HCT116 (cell line): ENCODE data around the gene AKAP13.

Experiments
- CEBPB ChIP-seq: IDR thresholded peaks from 2 replicates; pipeline ENCODE4 v1.6.1; 2012; ENCODE audit warnings: low read depth
- POLR2A ChIP-seq: IDR thresholded peaks from 2 replicates; pipeline ENCODE4 v1.7.0; 2011; ENCODE audit warnings: borderline replicate concordance; ENCODE audit not compliant: insufficient read depth, insufficient read length; ENCODE audit errors: extremely low read depth
- POLR2AphosphoS5 ChIP-seq: IDR thresholded peaks from 2 replicates; pipeline ENCODE4 v1.6.1; 2011; ENCODE audit warnings: mild to moderate bottlenecking, low read depth, low read length, moderate library complexity
- ZFX ChIP-seq: fragments of 450-650 bp; IDR thresholded peaks from 2 replicates; pipeline ENCODE4 v1.6.1; 2017
- ZNF274 ChIP-seq: fragments of 200-500 bp; sonication (Bioruptor generic); IDR thresholded peaks from 2 replicates; pipeline ENCODE4 v1.6.1; 2014; ENCODE audit warnings: mild to moderate bottlenecking, low read depth, low read length, inconsistent platforms
- TF ChIP-seq, protein P1 (sequence below), 3 experiments: fragments of 200-600 bp in 1 of 3; sonication (generic) in 1 of 3; IDR thresholded peaks in 2 of 3; conservative IDR thresholded peaks in 1 of 3; 2 replicates each; pipeline ENCODE4 v1.5.1; 2012 to 2017; ENCODE audit warnings: low read depth in 2 of 3, low read length in 2 of 3, antibody characterized with exemption in 1 of 3, borderline replicate concordance in 1 of 3, control low read depth in 1 of 3, mild to moderate bottlenecking in 1 of 3, mixed read lengths in 1 of 3, mixed run types in 1 of 3, moderate library complexity in 1 of 3; ENCODE audit not compliant: insufficient read depth in 1 of 3
- TF ChIP-seq, protein P2 (sequence below): IDR thresholded peaks from 2 replicates; pipeline ENCODE4 v1.6.1; 2012; ENCODE audit warnings: low read depth

DNA sequence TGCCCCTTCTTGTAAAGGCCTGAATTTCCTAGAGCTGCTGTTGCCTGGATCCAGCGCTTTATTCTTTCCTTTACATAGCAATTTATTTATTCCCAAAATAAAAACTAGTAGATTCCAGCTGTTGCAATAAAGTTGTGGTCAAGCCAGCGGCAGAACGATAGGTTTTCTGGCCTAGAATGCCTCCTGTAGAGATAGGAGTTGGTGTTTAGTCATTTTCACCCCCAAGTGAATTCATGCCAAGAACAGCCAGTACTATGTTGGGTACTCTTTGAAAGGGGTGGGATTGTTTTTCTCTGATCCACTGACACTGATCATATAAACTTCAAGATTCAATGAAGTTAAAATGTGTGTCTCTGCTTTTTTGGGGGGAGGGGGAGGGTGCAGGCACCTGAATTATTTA, 344.6 kb downstream of the AKAP13 start:
- TF ChIP-seq, protein P1, sequence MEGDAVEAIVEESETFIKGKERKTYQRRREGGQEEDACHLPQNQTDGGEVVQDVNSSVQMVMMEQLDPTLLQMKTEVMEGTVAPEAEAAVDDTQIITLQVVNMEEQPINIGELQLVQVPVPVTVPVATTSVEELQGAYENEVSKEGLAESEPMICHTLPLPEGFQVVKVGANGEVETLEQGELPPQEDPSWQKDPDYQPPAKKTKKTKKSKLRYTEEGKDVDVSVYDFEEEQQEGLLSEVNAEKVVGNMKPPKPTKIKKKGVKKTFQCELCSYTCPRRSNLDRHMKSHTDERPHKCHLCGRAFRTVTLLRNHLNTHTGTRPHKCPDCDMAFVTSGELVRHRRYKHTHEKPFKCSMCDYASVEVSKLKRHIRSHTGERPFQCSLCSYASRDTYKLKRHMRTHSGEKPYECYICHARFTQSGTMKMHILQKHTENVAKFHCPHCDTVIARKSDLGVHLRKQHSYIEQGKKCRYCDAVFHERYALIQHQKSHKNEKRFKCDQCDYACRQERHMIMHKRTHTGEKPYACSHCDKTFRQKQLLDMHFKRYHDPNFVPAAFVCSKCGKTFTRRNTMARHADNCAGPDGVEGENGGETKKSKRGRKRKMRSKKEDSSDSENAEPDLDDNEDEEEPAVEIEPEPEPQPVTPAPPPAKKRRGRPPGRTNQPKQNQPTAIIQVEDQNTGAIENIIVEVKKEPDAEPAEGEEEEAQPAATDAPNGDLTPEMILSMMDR (IDR thresholded peaks at IDR 0.05 in 2 of 3, conservative IDR thresholded peaks at IDR 0.05 in 1 of 3; ENCODE audit: borderline replicate concordance in 1 of 3, insufficient read depth in 1 of 3, low read depth in 2 of 3, low read length in 2 of 3): no peak
- TF ChIP-seq POLR2A: no peak
- TF ChIP-seq POLR2AphosphoS5: no peak
- no peak for TF ChIP-seq ZNF274
- no peak for TF ChIP-seq ZFX
- TF ChIP-seq, protein P2, sequence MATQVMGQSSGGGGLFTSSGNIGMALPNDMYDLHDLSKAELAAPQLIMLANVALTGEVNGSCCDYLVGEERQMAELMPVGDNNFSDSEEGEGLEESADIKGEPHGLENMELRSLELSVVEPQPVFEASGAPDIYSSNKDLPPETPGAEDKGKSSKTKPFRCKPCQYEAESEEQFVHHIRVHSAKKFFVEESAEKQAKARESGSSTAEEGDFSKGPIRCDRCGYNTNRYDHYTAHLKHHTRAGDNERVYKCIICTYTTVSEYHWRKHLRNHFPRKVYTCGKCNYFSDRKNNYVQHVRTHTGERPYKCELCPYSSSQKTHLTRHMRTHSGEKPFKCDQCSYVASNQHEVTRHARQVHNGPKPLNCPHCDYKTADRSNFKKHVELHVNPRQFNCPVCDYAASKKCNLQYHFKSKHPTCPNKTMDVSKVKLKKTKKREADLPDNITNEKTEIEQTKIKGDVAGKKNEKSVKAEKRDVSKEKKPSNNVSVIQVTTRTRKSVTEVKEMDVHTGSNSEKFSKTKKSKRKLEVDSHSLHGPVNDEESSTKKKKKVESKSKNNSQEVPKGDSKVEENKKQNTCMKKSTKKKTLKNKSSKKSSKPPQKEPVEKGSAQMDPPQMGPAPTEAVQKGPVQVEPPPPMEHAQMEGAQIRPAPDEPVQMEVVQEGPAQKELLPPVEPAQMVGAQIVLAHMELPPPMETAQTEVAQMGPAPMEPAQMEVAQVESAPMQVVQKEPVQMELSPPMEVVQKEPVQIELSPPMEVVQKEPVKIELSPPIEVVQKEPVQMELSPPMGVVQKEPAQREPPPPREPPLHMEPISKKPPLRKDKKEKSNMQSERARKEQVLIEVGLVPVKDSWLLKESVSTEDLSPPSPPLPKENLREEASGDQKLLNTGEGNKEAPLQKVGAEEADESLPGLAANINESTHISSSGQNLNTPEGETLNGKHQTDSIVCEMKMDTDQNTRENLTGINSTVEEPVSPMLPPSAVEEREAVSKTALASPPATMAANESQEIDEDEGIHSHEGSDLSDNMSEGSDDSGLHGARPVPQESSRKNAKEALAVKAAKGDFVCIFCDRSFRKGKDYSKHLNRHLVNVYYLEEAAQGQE: no peak
- TF ChIP-seq CEBPB: no peak
